H1 (cell line): ENCODE data around the gene UBE2Q2. TPM values are rescaled to one million over a fixed set of nuclear protein-coding genes. Genes with fewer than 3 reads are reported as not detected.
"Not testable (repeated sequence)": the region's sequence is repeated elsewhere in the genome, so short reads cannot be mapped to it uniquely, and the experiment has no call there.

ENCODE experiments used
- CTCF ChIA-PET: fragments of 300-600 bp; sonication (Branson Sonifier 250); formaldehyde crosslinking; loops from one replicate; lab custom pipeline; 2021; ENCODE audit not compliant: partially characterized antibody; lab: Charles Lee
- POLR2A ChIA-PET: fragments of 300-600 bp; sonication (Branson Sonifier 250); formaldehyde crosslinking; loops from one replicate; lab custom pipeline; 2021; ENCODE audit warnings: inconsistent platforms; ENCODE audit not compliant: partially characterized antibody; lab: Charles Lee
- DNase-seq, 2 experiments: peaks; one replicate each; pipeline versions ENCODE4 v3.0.0 to v3.0.0-alpha.2; 2010 to 2022; ENCODE audit warnings: low spot score in 2 of 2, low read depth in 1 of 2, mixed read lengths in 1 of 2
- FAIRE-seq: peaks from 2 replicates; lab custom pipeline; 2011; peaks lifted over from hg19 to GRCh38; lab: Jason Lieb, UNC
- H2AFZ ChIP-seq: 2 replicates; pipeline ENCODE4 v1.8.1; 2012; ENCODE audit warnings: low read length, inconsistent platforms
- H2AK5ac ChIP-seq: 2 replicates; pipeline ENCODE4 v1.6.1; 2013; ENCODE audit warnings: low read depth, low read length
- H2BK120ac ChIP-seq: replicated peaks from 2 replicates; pipeline ENCODE3; 2013; ENCODE audit warnings: low read depth, low read length, inconsistent platforms
- H2BK12ac ChIP-seq: 2 replicates; pipeline ENCODE4 v1.6.1; 2013; ENCODE audit warnings: low read depth, low read length
- H2BK15ac ChIP-seq: 2 replicates; pipeline ENCODE4 v1.6.1; 2013; ENCODE audit warnings: low read length
- H2BK20ac ChIP-seq: 2 replicates; pipeline ENCODE4 v1.6.1; 2013; ENCODE audit warnings: low read length
- H2BK5ac ChIP-seq: 2 replicates; pipeline ENCODE4 v1.6.1; 2013; ENCODE audit warnings: low read depth, low read length
- H3K14ac ChIP-seq: 2 replicates; pipeline ENCODE4 v1.6.1; 2013; ENCODE audit warnings: inconsistent platforms; ENCODE audit not compliant: insufficient read length
- H3K18ac ChIP-seq: 2 replicates; pipeline ENCODE4 v1.6.1; 2013; ENCODE audit warnings: low read length; ENCODE audit errors: extremely low read depth
- H3K23ac ChIP-seq: 2 replicates; pipeline ENCODE4 v1.6.1; 2013; ENCODE audit warnings: inconsistent platforms; ENCODE audit not compliant: insufficient read length
- H3K23me2 ChIP-seq: 2 replicates; pipeline ENCODE4 v1.6.1; 2013; ENCODE audit warnings: low read depth, low read length
- H3K27ac ChIP-seq: 2 replicates; pipeline ENCODE4 v1.6.1; 2011; ENCODE audit warnings: low read depth, low read length, inconsistent platforms
- H3K27me3 ChIP-seq, 4 experiments: replicated peaks in 1 of 4; 1 replicate in 1 of 4; 2 replicates in 3 of 4; pipeline versions ENCODE4 v1.6.1 to v1.8.1; 2011 to 2013; ENCODE audit warnings: low read length in 3 of 4, mild to moderate bottlenecking in 3 of 4, inconsistent platforms in 2 of 4, mixed read lengths in 2 of 4, moderate library complexity in 1 of 4; ENCODE audit not compliant: control insufficient read depth in 3 of 4, insufficient read depth in 3 of 4; ENCODE audit errors: extremely low read depth in 1 of 4
- H3K36me3 ChIP-seq, 4 experiments: 2 replicates each; pipeline versions ENCODE4 v1.6.1 to v1.8.1; 2011 to 2013; ENCODE audit warnings: mild to moderate bottlenecking in 4 of 4, low read length in 3 of 4, moderate library complexity in 2 of 4, control low read depth in 1 of 4, inconsistent platforms in 1 of 4; ENCODE audit not compliant: insufficient read depth in 4 of 4, control insufficient read depth in 2 of 4
- H3K4ac ChIP-seq: replicated peaks from 2 replicates; pipeline ENCODE3; 2013; ENCODE audit warnings: low read length, low read depth, mixed read lengths, inconsistent platforms; ENCODE audit not compliant: insufficient read length
- H3K4me1 ChIP-seq, 4 experiments: replicated peaks in 1 of 4; 1 replicate in 1 of 4; 2 replicates in 3 of 4; pipeline versions ENCODE4 v1.6.1 to v1.8.1; 2011 to 2013; ENCODE audit warnings: low read length in 3 of 4, inconsistent platforms in 2 of 4, mixed read lengths in 1 of 4; ENCODE audit not compliant: insufficient read depth in 4 of 4, control insufficient read depth in 3 of 4
- H3K4me2 ChIP-seq, 2 experiments: 2 replicates each; pipeline versions ENCODE4 v1.6.1 to v1.8.1; 2011 to 2013; ENCODE audit warnings: low read depth in 2 of 2, low read length in 2 of 2, control low read depth in 1 of 2, inconsistent platforms in 1 of 2, mild to moderate bottlenecking in 1 of 2; ENCODE audit not compliant: insufficient read depth in 1 of 2
- H3K4me3 ChIP-seq, 4 experiments: fragments of 200-600, 300-600 bp in 1 of 4; sonication (generic), shearing (Covaris generic), sonication (Bioruptor Twin) in 1 of 4; 2 replicates each; pipeline versions ENCODE4 v1.5.1 to v1.8.1; 2011 to 2016; ENCODE audit warnings: low read length in 4 of 4, low read depth in 3 of 4, control low read depth in 2 of 4, inconsistent platforms in 2 of 4, mild to moderate bottlenecking in 2 of 4, mixed read lengths in 1 of 4, moderate library complexity in 1 of 4; ENCODE audit not compliant: insufficient read depth in 2 of 4; ENCODE audit errors: extremely low read depth in 1 of 4
- H3K56ac ChIP-seq: replicated peaks from 2 replicates; pipeline ENCODE3; 2013; ENCODE audit warnings: low read depth, mild to moderate bottlenecking, mixed read lengths, low read length, inconsistent platforms; ENCODE audit not compliant: insufficient read length
- H3K79me1 ChIP-seq: 2 replicates; pipeline ENCODE4 v1.6.1; 2013; ENCODE audit warnings: low read depth, low read length, control low read depth
- H3K79me2 ChIP-seq, 2 experiments: 2 replicates each; pipeline versions ENCODE4 v1.6.1 to v1.8.1; 2012 to 2013; ENCODE audit warnings: low read length in 2 of 2, mild to moderate bottlenecking in 2 of 2, inconsistent platforms in 1 of 2; ENCODE audit not compliant: insufficient read depth in 2 of 2, control insufficient read depth in 1 of 2
- H3K9ac ChIP-seq, 4 experiments: replicated peaks in 1 of 4; 1 replicate in 1 of 4; 2 replicates in 3 of 4; pipeline versions ENCODE4 v1.6.1 to v1.8.1; 2011 to 2013; ENCODE audit warnings: low read depth in 3 of 4, low read length in 3 of 4, control low read depth in 2 of 4, mild to moderate bottlenecking in 2 of 4, moderate library complexity in 2 of 4, inconsistent platforms in 1 of 4; ENCODE audit errors: extremely low read depth in 1 of 4
- H3K9me3 ChIP-seq, 2 experiments: 2 replicates each; pipeline versions ENCODE4 v1.6.1 to v1.8.1; 2012 to 2013; ENCODE audit warnings: mild to moderate bottlenecking in 2 of 2, moderate library complexity in 2 of 2, control low read depth in 1 of 2, inconsistent platforms in 1 of 2, low read depth in 1 of 2, low read length in 1 of 2, mixed read lengths in 1 of 2; ENCODE audit not compliant: insufficient read depth in 2 of 2
- H4K20me1 ChIP-seq, 2 experiments: replicated peaks in 1 of 2; 2 replicates each; pipeline versions ENCODE3 to v1.8.1; 2011 to 2013; ENCODE audit warnings: inconsistent platforms in 2 of 2, low read length in 2 of 2, mild to moderate bottlenecking in 1 of 2; ENCODE audit not compliant: insufficient read depth in 2 of 2, control insufficient read depth in 1 of 2
- H4K5ac ChIP-seq: 2 replicates; pipeline ENCODE4 v1.6.1; 2013; ENCODE audit warnings: low read length, low read depth, mixed read lengths, inconsistent platforms; ENCODE audit not compliant: insufficient read length
- H4K8ac ChIP-seq: 2 replicates; pipeline ENCODE4 v1.8.0; 2013; ENCODE audit warnings: mild to moderate bottlenecking, moderate library complexity, low read length, inconsistent platforms; ENCODE audit not compliant: insufficient read depth; ENCODE audit errors: extremely low read depth
- H4K91ac ChIP-seq: replicated peaks from 2 replicates; pipeline ENCODE3; 2013; ENCODE audit warnings: low read length, mixed read lengths, inconsistent platforms; ENCODE audit not compliant: insufficient read length
- WGBS, 2 experiments: shearing (Covaris generic) in 1 of 2; methylation state at CpG; one replicate each; pipeline versions ENCODE4 v1.1.6 to v1.1.7; 2013 to 2015; ENCODE audit warnings: low lambda C conversion rate in 2 of 2, mixed read lengths in 2 of 2, inconsistent platforms in 1 of 2, low coverage in 1 of 2, missing lambda C conversion rate in 1 of 2; ENCODE audit not compliant: insufficient replicate concordance in 2 of 2, insufficient coverage in 1 of 2, insufficient read length in 1 of 2; ENCODE audit errors: extremely low coverage in 1 of 2, missing lambda C conversion rate in 1 of 2; 5-methylcytosine and 5-hydroxymethylcytosine counted together
- polyA plus RNA-seq, 7 experiments: library from polyadenylated mRNA; depleted of rRNA in 3 of 7; stranded (reverse) in 5 of 7; unstranded in 2 of 7; fragments of >200 nt in 5 of 7; fragments of 200-250 nt in 2 of 7; gene quantifications; 1 replicate in 5 of 7; 2 replicates in 1 of 7; 4 replicates in 1 of 7; pipeline versions ENCODE4 v1.2.1 to v1.2.3, GENCODE V29; 2011 to 2013; ENCODE audit warnings: missing spikeins in 2 of 7, mixed read lengths in 2 of 7
- total RNA-seq: library from RNA; stranded (reverse); fragmentation: NEBNext Ultra II Directional; extraction: Animal tissue kit (Norgen Biotek cat#: 25700); gene quantifications from 2 replicates; pipeline ENCODE4 v1.2.1, GENCODE V29; 2021

The UBE2Q2 gene
- total and polyA plus RNA-seq, 2 of the 8 experiments (the other 6 are each of a cell fraction or from before 2014, with no cell fraction given), result 10.1 to 22.7 TPM

DNA sequence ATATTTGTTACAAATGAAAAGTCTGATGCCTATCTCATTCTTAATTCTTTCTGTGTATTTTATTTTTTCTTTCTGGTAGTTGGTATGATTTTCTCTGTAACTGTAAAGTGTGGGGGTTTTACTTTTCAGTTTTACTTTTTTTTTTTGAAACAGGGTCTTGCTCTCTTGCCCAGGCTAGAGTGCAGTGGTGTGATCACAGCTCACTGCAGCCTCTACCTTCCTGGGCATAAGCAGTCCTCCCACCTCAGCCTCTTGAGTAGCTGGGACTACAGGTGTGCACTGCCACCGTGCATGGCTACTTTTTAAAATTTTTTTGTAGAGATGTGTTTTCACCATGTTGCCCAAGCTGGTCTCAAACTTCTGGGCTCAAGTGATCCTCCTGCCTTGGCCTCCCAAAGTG lies 22.8 kb downstream of the UBE2Q2 start:
- POLR2A ChIA-PET, result interaction anchor here (1.0 kb wide), 1 partner anchor 13 kb away, joined by 3 read pairs; no protein-coding TSS in a partner anchor
- H3K9me3 ChIP-seq, H4K5ac ChIP-seq: not testable (repeated sequence)

More for the DNA sequence above, 22.8 kb downstream of the UBE2Q2 start:
- H3K79me2 ChIP-seq, result peaks cover 0 to 73% of the 10 kb centered on the region in 2 experiments; a peak in 2 of 4 replicates
- not testable (repeated sequence) for H3K27ac ChIP-seq, H3K9ac ChIP-seq, H3K4ac ChIP-seq, H3K4me1 ChIP-seq, H2BK12ac ChIP-seq, H3K14ac ChIP-seq, H3K4me3 ChIP-seq, H3K23me2 ChIP-seq, H3K18ac ChIP-seq, H3K23ac ChIP-seq, H3K27me3 ChIP-seq, H3K79me1 ChIP-seq, FAIRE-seq, H2AFZ ChIP-seq, DNase-seq, H3K4me2 ChIP-seq, H4K20me1 ChIP-seq, H2BK5ac ChIP-seq, H2AK5ac ChIP-seq, H4K8ac ChIP-seq, H2BK15ac ChIP-seq, H3K56ac ChIP-seq, H4K91ac ChIP-seq, H2BK20ac ChIP-seq, H2BK120ac ChIP-seq
- peaks cover 0 to 21% (median 0%) of the 10 kb centered on the region in 4 experiments; a peak in 4 of 8 replicates for H3K36me3 ChIP-seq
- 82% methylated on average over 1 of the region's 1 CpG; no CpG with 5 or more reads in 1 of the 2 experiments for WGBS, 2 experiments
- CTCF ChIA-PET, result interaction anchor here (0.6 to 2.5 kb wide), 7 partner anchors 14 to 160 kb away, joined by 3 to 6 read pairs (median 3); no protein-coding TSS in a partner anchor
